SH-SY5Y (cell line): ENCODE measurements around the gene ABCA13.

Source experiments
- GATA2 ChIP-seq: IDR thresholded peaks from 2 replicates; pipeline ENCODE4 v1.6.1; 2011; ENCODE audit warnings: mild to moderate bottlenecking, low read depth, low read length
- GATA3 ChIP-seq: IDR thresholded peaks from 2 replicates; pipeline ENCODE4 v1.6.1; 2011; ENCODE audit warnings: low read depth, mild to moderate bottlenecking, low read length, moderate library complexity

DNA sequence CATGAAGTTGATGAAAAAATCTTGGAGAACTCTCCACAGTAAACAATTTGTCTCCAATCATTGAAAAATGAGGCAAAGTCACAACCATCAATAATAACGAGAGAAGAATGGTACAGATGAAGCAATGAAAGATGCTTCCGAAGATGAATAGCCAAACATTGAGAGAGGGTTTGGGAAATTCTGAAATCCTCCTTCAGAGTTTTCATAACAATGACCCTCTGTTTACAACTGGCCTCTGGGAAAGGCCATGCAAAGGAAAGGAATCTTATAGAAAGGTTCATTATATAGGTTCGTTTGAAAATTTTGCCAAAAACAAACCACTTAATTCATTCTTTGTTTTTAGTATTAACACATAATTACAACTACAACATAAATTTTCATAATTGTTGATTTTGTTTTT is 166.5 kb downstream of the ABCA13 start:
- TF ChIP-seq GATA3 (no peak), GATA2 (no peak)
